Endothelial cell of umbilical vein (primary cell): Measurements from ENCODE around the gene ZNF764. TPM values are rescaled to one million over a fixed set of nuclear protein-coding genes. Genes with fewer than 3 reads are reported as not detected.
A peak's percentile ranks its signal among the peaks of the same experiment; 100 is the strongest.

Experiments used
- BruUV-seq: library from RNA; stranded (reverse); fragments of 400-500 nt; replicated peaks from 2 replicates; lab custom pipeline; 2021; lab: Mats Ljungman, UMichigan
- CTCF ChIA-PET: fragments of 300-600, 350-600 bp; sonication (Branson Sonifier 250); formaldehyde crosslinking; loops from one replicate; lab custom pipeline; 2021; ENCODE audit warnings: antibody characterized with exemption, inconsistent platforms; lab: Charles Lee
- POLR2A ChIA-PET: fragments of 300-600, 350-600 bp; sonication (Branson Sonifier 250); formaldehyde crosslinking; loops from one replicate; lab custom pipeline; 2021; ENCODE audit warnings: antibody characterized with exemption, inconsistent platforms; lab: Charles Lee
- DNase-seq: peaks from one replicate; pipeline ENCODE4 v3.0.0-alpha.2; 2011; ENCODE audit warnings: low read depth, low spot score
- FAIRE-seq: peaks from 2 replicates; lab custom pipeline; 2011; peaks lifted over from hg19 to GRCh38; lab: Jason Lieb, UNC
- H2AFZ ChIP-seq: 2 replicates; pipeline ENCODE4 v1.6.0; 2012; ENCODE audit warnings: low read depth, low read length, control low read depth, inconsistent platforms
- H3K27ac ChIP-seq: 2 replicates; pipeline ENCODE4 v1.5.1; 2011; ENCODE audit warnings: low read depth, mild to moderate bottlenecking, control low read depth, low read length, moderate library complexity; ENCODE audit not compliant: insufficient read depth
- H3K27me3 ChIP-seq, 2 experiments: 2 replicates each; pipeline versions ENCODE4 v1.6.0 to v1.6.1; 2011; ENCODE audit warnings: low read length in 2 of 2, mixed read lengths in 1 of 2; ENCODE audit not compliant: control insufficient read depth in 2 of 2, insufficient read depth in 2 of 2
- H3K36me3 ChIP-seq, 2 experiments: 2 replicates in 1 of 2; 3 replicates in 1 of 2; pipeline ENCODE4 v1.5.1; 2011; ENCODE audit warnings: low read length in 2 of 2, mild to moderate bottlenecking in 1 of 2, moderate library complexity in 1 of 2; ENCODE audit not compliant: control insufficient read depth in 2 of 2, insufficient read depth in 2 of 2; ENCODE audit errors: extremely low read depth in 1 of 2
- H3K4me1 ChIP-seq: 3 replicates; pipeline ENCODE4 v1.5.1; 2011; ENCODE audit warnings: mild to moderate bottlenecking, low read length; ENCODE audit not compliant: control insufficient read depth, insufficient read depth; ENCODE audit errors: extremely low read depth
- H3K4me2 ChIP-seq: 2 replicates; pipeline ENCODE4 v1.6.1; 2011; ENCODE audit warnings: low read length, control low read depth, mixed read lengths; ENCODE audit not compliant: insufficient read depth
- H3K4me3 ChIP-seq, 3 experiments: fragments of 200-600 bp in 1 of 3; sonication (generic), shearing (Covaris generic) in 1 of 3; replicated peaks in 1 of 3; 2 replicates each; pipeline ENCODE4 v1.5.1; 2011 to 2016; ENCODE audit warnings: control low read depth in 3 of 3, low read length in 3 of 3, mild to moderate bottlenecking in 2 of 3, inconsistent platforms in 1 of 3, low read depth in 1 of 3, moderate library complexity in 1 of 3; ENCODE audit not compliant: insufficient read depth in 1 of 3
- H3K79me2 ChIP-seq: 2 replicates; pipeline ENCODE4 v1.6.0; 2012; ENCODE audit warnings: low read length, inconsistent platforms; ENCODE audit not compliant: control insufficient read depth, insufficient read depth
- H3K9ac ChIP-seq: replicated peaks from 2 replicates; pipeline ENCODE3; 2011; ENCODE audit warnings: low read length, control low read depth; ENCODE audit not compliant: insufficient read depth; ENCODE audit errors: extremely low read depth
- H3K9me1 ChIP-seq: replicated peaks from 3 replicates; pipeline ENCODE4 v1.6.0; 2011; ENCODE audit warnings: mild to moderate bottlenecking, low read length; ENCODE audit not compliant: control insufficient read depth, insufficient read depth; ENCODE audit errors: extremely low read depth
- H3K9me3 ChIP-seq: replicated peaks from 2 replicates; pipeline ENCODE4 v1.5.1; 2012; ENCODE audit warnings: low read length, inconsistent platforms; ENCODE audit not compliant: control insufficient read depth, insufficient read depth
- H4K20me1 ChIP-seq: replicated peaks from 2 replicates; pipeline ENCODE3; 2011; ENCODE audit warnings: mild to moderate bottlenecking, low read length; ENCODE audit not compliant: control insufficient read depth, insufficient read depth; ENCODE audit errors: extremely low read depth
- EZH2 ChIP-seq: IDR thresholded peaks from 2 replicates; pipeline ENCODE4 v1.6.1; 2012; ENCODE audit warnings: borderline replicate concordance, low read depth, mild to moderate bottlenecking, moderate library complexity, low read length, inconsistent platforms; ENCODE audit not compliant: severe bottlenecking
- FOS ChIP-seq: IDR thresholded peaks from 2 replicates; pipeline ENCODE4 v1.6.1; 2011; ENCODE audit warnings: mild to moderate bottlenecking, low read length, moderate library complexity, borderline replicate concordance; ENCODE audit not compliant: insufficient read depth
- GATA2 ChIP-seq: IDR thresholded peaks from 2 replicates; pipeline ENCODE4 v1.7.0; 2011; ENCODE audit warnings: low read depth, mild to moderate bottlenecking, moderate library complexity, mixed read lengths, low read length; ENCODE audit not compliant: insufficient read length, insufficient read depth
- JUN ChIP-seq: IDR thresholded peaks from 2 replicates; pipeline ENCODE4 v1.6.1; 2011; ENCODE audit warnings: borderline replicate concordance, low read depth; ENCODE audit not compliant: insufficient read length, insufficient read depth
- MYC ChIP-seq: IDR thresholded peaks from one replicate; pipeline ENCODE4 v1.6.1; 2011; ENCODE audit warnings: mild to moderate bottlenecking, low read depth, low read length
- POLR2A ChIP-seq: IDR thresholded peaks from 2 replicates; pipeline ENCODE4 v1.6.1; 2012; ENCODE audit warnings: low read depth, mild to moderate bottlenecking, control low read depth, low read length
- POLR2AphosphoS5 ChIP-seq: IDR thresholded peaks from 2 replicates; pipeline ENCODE4 v1.6.1; 2012; ENCODE audit warnings: low read depth, mild to moderate bottlenecking, control low read depth, low read length, moderate library complexity; ENCODE audit not compliant: insufficient read depth
- dilution Hi-C: fragments of 300-500 bp; cut with MboI; formaldehyde crosslinking; loops from one replicate; pipeline ENCODE4 v1.15.0; 2019; ENCODE audit warnings: low sequenced_read_pairs; ENCODE audit not compliant: extremely low pct_ligation_motif_present
- intact Hi-C: fragments of 100-400 bp; cut with micrococcal nuclease; formaldehyde crosslinking; loops from one replicate; pipeline ENCODE4 v1.10.0; 2022
- polyA plus RNA-seq, 4 experiments: library from polyadenylated mRNA; depleted of rRNA in 3 of 4; stranded (reverse) in 3 of 4; unstranded in 1 of 4; fragments of >200 nt; gene quantifications; 2 replicates each; pipeline versions ENCODE4 v1.2.1 to v1.2.3, GENCODE V29; 2011 to 2012; ENCODE audit warnings: missing spikeins in 1 of 4
- total RNA-seq: library from RNA; stranded (reverse); gene quantifications from 2 replicates; pipeline ENCODE4 v1.2.3, GENCODE V29; 2021
- TF ChIP-seq, protein P1 (sequence below): IDR thresholded peaks from 2 replicates; pipeline ENCODE4 v1.6.1; 2011; ENCODE audit not compliant: insufficient read depth, insufficient read length
- TF ChIP-seq, protein P2 (sequence below), 2 donors: IDR thresholded peaks; 1 replicate in 1 of 2; 2 replicates in 1 of 2; pipeline ENCODE4 v1.5.1; 2011; ENCODE audit warnings: low read length in 2 of 2, mild to moderate bottlenecking in 2 of 2, moderate library complexity in 2 of 2, control low read depth in 1 of 2, inconsistent platforms in 1 of 2, low read depth in 1 of 2; ENCODE audit not compliant: insufficient read depth in 1 of 2; ENCODE audit errors: extremely low read depth in 1 of 2

ZNF764 gene
- total and polyA plus RNA-seq, 2 donors (not counting 3 experiments of a cell fraction or from before 2014, with no cell fraction given), result 5.0 to 12.1 TPM

DNA sequence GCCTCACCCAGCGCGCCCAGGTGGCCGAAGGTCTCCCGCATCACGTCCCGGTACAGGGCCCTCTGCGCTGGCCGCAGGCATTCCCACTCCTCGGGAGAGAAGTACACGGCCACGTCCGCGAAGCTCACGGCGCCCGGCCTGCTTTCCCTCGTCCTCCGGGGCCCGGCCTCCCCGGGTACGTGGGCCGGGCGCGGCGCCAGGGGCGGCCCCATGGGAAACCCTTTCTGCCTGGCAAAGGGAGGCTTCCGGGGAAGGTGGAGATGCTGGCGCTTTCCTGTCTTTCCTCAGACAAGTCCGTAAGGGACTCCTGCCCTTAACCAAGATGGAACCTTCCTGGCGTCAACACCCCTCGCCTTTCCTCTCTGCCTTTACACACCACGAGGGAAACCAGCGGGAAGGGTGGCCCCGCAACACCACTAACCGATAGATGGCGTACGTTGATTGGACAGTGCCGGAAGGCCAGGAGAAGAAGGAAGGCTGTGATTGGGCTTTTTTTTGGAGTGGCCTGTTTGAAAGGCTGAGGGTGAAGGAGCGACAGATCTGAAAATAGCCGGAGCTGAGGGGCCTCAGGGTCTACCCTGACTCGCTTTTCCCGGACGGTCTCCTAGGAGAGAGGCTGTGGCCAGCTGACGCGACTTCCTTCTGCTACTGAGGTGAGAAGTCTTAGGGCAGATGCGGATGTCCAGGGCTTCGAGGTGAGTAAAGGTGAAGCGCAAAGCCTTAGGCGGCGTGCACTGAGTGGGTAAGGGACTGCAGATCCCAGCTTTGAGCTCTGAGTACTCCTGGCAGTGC, 27.4 kb upstream of the ZNF764 start, which contains the start of gene ZNF785:
Gene ZNF785, minus strand, starts transcription at position 298 of the 792 bp plus-strand sequence. Its CDS starts 86 bp downstream, at position 212.
- Histone ChIP-seq H3K36me3 (peaks cover 2 to 10% of the 10 kb centered on the region in 2 experiments), H3K4me1 (peaks cover 7% of the 10 kb centered on the region), H3K4me3 (peak within 1 kb of the TSS; percentile 56 to 77 (median 72)), H2AFZ (peak within 1 kb of the TSS; percentile 80), H3K4me2 (peak within 1 kb of the TSS; percentile 94), H3K9me3 (no peaks in the 10 kb centered on the region), H3K27me3 (no peaks in the 10 kb centered on the region), H4K20me1 (no peaks in the 10 kb centered on the region), H3K9me1 (no peaks in the 10 kb centered on the region), H3K27ac (peak within 1 kb of the TSS; percentile 49), H3K79me2 (peaks cover 35% of the 10 kb centered on the region), H3K9ac (peak within 1 kb of the TSS; percentile 67)
- DNase-seq (peak; percentile 99), FAIRE-seq (peak; percentile 99)
- TF ChIP-seq, protein P1, sequence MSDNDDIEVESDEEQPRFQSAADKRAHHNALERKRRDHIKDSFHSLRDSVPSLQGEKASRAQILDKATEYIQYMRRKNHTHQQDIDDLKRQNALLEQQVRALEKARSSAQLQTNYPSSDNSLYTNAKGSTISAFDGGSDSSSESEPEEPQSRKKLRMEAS, result peak; percentile 98
- TF ChIP-seq FOS (no peak), POLR2A (peak; percentile 55), POLR2AphosphoS5 (peak; percentile 56), MYC (peak; percentile 96)
- CTCF ChIA-PET, result interaction anchor here (0.8 to 5.2 kb wide), 5 partner anchors 12 to 156 kb away, joined by 3 to 20 read pairs (median 4); partner anchors contain the start of genes DCTPP1 and ZNF747
- dilution Hi-C loops (no loop called here), intact Hi-C loops (loop anchor here (1.0 to 2.0 kb wide), 8 partner anchors 13 to 155 kb away; partner anchors contain the start of genes DCTPP1, FBRS, PRR14 and ZNF689)
- BruUV-seq, result TSS peak; percentile 64
- POLR2A ChIA-PET, result no interaction called here

DNA sequence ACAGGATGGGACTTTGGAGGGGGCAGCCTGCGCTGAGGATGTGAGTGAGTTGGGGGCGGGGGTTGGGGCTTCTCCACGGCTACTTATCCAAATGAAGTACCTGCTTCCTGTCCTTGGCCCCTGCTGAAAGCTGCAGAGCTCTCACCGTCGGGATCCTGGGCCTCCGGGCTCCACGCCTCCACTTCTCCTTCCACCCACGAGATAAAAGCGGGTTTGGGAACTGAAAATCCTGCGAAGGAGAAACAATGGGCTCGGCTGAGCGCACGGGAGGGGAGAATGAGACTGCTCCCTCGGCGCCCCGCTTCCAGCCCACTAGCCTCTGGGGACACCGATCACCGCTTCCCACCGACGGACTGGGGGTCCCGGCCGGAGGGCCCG, 26.8 kb upstream of the ZNF764 start:
- intact Hi-C loops, result loop anchor here (1.0 to 2.0 kb wide), 8 partner anchors 13 to 155 kb away; partner anchors contain the start of genes DCTPP1, FBRS, PRR14 and ZNF689
- H3K79me2 ChIP-seq, result peaks cover 35% of the 10 kb centered on the region
- FAIRE-seq (peak; percentile 46), DNase-seq (no peak)
- H3K9me1 ChIP-seq, result no peaks in the 10 kb centered on the region
- no peaks in the 10 kb centered on the region for H3K9me3 ChIP-seq
- H3K36me3 ChIP-seq, result peaks cover 2 to 10% of the 10 kb centered on the region in 2 experiments
- dilution Hi-C loops, result no loop called here
- peak overlapping the region; percentile 77 for H2AFZ ChIP-seq
- BruUV-seq, result TSS peak; percentile 36
- TF ChIP-seq, protein P2, sequence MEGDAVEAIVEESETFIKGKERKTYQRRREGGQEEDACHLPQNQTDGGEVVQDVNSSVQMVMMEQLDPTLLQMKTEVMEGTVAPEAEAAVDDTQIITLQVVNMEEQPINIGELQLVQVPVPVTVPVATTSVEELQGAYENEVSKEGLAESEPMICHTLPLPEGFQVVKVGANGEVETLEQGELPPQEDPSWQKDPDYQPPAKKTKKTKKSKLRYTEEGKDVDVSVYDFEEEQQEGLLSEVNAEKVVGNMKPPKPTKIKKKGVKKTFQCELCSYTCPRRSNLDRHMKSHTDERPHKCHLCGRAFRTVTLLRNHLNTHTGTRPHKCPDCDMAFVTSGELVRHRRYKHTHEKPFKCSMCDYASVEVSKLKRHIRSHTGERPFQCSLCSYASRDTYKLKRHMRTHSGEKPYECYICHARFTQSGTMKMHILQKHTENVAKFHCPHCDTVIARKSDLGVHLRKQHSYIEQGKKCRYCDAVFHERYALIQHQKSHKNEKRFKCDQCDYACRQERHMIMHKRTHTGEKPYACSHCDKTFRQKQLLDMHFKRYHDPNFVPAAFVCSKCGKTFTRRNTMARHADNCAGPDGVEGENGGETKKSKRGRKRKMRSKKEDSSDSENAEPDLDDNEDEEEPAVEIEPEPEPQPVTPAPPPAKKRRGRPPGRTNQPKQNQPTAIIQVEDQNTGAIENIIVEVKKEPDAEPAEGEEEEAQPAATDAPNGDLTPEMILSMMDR (IDR thresholded peaks at IDR 0.05; ENCODE audit: extremely low read depth in 1 of 2, insufficient read depth in 1 of 2, low read depth in 1 of 2, low read length in 2 of 2), result no peak
- TF ChIP-seq POLR2AphosphoS5, result no peak
- no peak for TF ChIP-seq POLR2A
- TF ChIP-seq, protein P1, result no peak
- no peak for TF ChIP-seq JUN
- no peak for TF ChIP-seq GATA2
- TF ChIP-seq FOS, result no peak
- TF ChIP-seq MYC, result no peak
- no peak for TF ChIP-seq EZH2
- peak overlapping the region; percentile 67 for H3K9ac ChIP-seq
- CTCF ChIA-PET, result interaction anchor here (0.8 to 5.2 kb wide), 5 partner anchors 13 to 155 kb away, joined by 3 to 20 read pairs (median 4); partner anchors contain the start of genes DCTPP1 and ZNF747
- POLR2A ChIA-PET, result no interaction called here
- H3K4me1 ChIP-seq, result peaks cover 7% of the 10 kb centered on the region
- no peaks in the 10 kb centered on the region for H4K20me1 ChIP-seq
- H3K27me3 ChIP-seq, result no peaks in the 10 kb centered on the region
- H3K4me2 ChIP-seq, result peak overlapping the region; percentile 94
- peak overlapping the region; percentile 49 for H3K27ac ChIP-seq
- H3K4me3 ChIP-seq, result peak overlapping the region; percentile 56 to 77 (median 72)
